Ishikawa (cell line): ENCODE data around the gene RAPGEF3.
A peak's percentile ranks its signal among the peaks of the same experiment; 100 is the strongest.

Experiments
- CEBPB ChIP-seq: IDR thresholded peaks from 2 replicates; pipeline ENCODE4 v1.6.1; 2012
- CREB1 ChIP-seq: IDR thresholded peaks from 2 replicates; pipeline ENCODE4 v1.6.1; 2012; ENCODE audit warnings: low read depth
- EGR1 ChIP-seq: IDR thresholded peaks from 2 replicates; pipeline ENCODE4 v1.6.1; 2012
- EP300 ChIP-seq: IDR thresholded peaks from 2 replicates; pipeline ENCODE4 v1.6.1; 2012; ENCODE audit warnings: borderline replicate concordance
- FOXM1 ChIP-seq: IDR thresholded peaks from 2 replicates; pipeline ENCODE4 v1.6.1; 2012; ENCODE audit warnings: low read depth, borderline replicate concordance
- NFIC ChIP-seq: IDR thresholded peaks from 2 replicates; pipeline ENCODE4 v1.6.1; 2012
- RAD21 ChIP-seq: IDR thresholded peaks from 2 replicates; pipeline ENCODE4 v1.6.1; 2012; ENCODE audit warnings: low read depth
- TAF1 ChIP-seq: IDR thresholded peaks from 2 replicates; pipeline ENCODE4 v1.6.1; 2012; ENCODE audit warnings: low read depth, mild to moderate bottlenecking
- TCF12 ChIP-seq: IDR thresholded peaks from 2 replicates; pipeline ENCODE4 v1.6.1; 2012; ENCODE audit warnings: low read depth
- TEAD4 ChIP-seq: IDR thresholded peaks from 2 replicates; pipeline ENCODE4 v1.6.1; 2012
- YY1 ChIP-seq: IDR thresholded peaks from 2 replicates; pipeline ENCODE4 v1.6.1; 2012; ENCODE audit warnings: low read depth
- ZBTB7A ChIP-seq: IDR thresholded peaks from 2 replicates; pipeline ENCODE4 v1.6.1; 2012; ENCODE audit warnings: low read depth
- TF ChIP-seq, protein P1 (sequence below): IDR thresholded peaks from 2 replicates; pipeline ENCODE4 v1.6.1; 2012
- TF ChIP-seq, protein P2 (sequence below): IDR thresholded peaks from 2 replicates; pipeline ENCODE4 v1.6.1; 2012
- TF ChIP-seq, protein P3 (sequence below): IDR thresholded peaks from 2 replicates; pipeline ENCODE4 v1.6.1; 2012; ENCODE audit warnings: low read depth, mild to moderate bottlenecking

The RAPGEF3 gene

DNA sequence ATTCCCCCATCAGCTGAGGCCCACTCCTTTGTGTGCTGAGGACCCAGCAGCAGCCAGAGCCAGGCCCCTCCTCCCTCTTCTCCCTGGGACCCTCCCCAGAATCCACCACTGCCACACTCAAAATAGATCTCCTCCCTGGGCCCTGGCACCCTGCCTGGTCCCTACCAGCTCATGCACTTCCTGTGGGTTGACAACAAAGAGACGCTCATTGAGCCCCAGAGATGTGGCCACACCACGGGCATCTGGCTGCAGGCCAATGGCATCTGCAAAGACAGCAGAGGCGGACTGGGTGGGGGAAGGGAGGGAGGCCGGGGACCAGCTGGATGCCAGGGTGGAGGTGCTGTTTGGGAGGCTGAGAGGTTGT, 17.4 kb downstream of the RAPGEF3 start:
- TF ChIP-seq ZBTB7A, result peak; percentile 91
- TF ChIP-seq TCF12, result peak; percentile 70
- TF ChIP-seq, protein P1, sequence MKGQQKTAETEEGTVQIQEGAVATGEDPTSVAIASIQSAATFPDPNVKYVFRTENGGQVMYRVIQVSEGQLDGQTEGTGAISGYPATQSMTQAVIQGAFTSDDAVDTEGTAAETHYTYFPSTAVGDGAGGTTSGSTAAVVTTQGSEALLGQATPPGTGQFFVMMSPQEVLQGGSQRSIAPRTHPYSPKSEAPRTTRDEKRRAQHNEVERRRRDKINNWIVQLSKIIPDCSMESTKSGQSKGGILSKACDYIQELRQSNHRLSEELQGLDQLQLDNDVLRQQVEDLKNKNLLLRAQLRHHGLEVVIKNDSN, result no peak
- TF ChIP-seq, protein P2, sequence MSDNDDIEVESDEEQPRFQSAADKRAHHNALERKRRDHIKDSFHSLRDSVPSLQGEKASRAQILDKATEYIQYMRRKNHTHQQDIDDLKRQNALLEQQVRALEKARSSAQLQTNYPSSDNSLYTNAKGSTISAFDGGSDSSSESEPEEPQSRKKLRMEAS, result 0 out of 2 replicates have a peak, but pooled peaks have one; percentile 32
- peak; percentile 97 for TF ChIP-seq NFIC
- TF ChIP-seq EP300, result peak; percentile 76; the same call in 1 of the 2 replicates
- TF ChIP-seq, protein P3, sequence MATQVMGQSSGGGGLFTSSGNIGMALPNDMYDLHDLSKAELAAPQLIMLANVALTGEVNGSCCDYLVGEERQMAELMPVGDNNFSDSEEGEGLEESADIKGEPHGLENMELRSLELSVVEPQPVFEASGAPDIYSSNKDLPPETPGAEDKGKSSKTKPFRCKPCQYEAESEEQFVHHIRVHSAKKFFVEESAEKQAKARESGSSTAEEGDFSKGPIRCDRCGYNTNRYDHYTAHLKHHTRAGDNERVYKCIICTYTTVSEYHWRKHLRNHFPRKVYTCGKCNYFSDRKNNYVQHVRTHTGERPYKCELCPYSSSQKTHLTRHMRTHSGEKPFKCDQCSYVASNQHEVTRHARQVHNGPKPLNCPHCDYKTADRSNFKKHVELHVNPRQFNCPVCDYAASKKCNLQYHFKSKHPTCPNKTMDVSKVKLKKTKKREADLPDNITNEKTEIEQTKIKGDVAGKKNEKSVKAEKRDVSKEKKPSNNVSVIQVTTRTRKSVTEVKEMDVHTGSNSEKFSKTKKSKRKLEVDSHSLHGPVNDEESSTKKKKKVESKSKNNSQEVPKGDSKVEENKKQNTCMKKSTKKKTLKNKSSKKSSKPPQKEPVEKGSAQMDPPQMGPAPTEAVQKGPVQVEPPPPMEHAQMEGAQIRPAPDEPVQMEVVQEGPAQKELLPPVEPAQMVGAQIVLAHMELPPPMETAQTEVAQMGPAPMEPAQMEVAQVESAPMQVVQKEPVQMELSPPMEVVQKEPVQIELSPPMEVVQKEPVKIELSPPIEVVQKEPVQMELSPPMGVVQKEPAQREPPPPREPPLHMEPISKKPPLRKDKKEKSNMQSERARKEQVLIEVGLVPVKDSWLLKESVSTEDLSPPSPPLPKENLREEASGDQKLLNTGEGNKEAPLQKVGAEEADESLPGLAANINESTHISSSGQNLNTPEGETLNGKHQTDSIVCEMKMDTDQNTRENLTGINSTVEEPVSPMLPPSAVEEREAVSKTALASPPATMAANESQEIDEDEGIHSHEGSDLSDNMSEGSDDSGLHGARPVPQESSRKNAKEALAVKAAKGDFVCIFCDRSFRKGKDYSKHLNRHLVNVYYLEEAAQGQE, result no peak
- TF ChIP-seq CREB1, result no peak
- 0 out of 2 replicates have a peak, but pooled peaks have one; percentile 53 for TF ChIP-seq YY1
- TF ChIP-seq TEAD4, result peak; percentile 70
- TF ChIP-seq EGR1, result no peak
- TF ChIP-seq RAD21, result no peak
- TF ChIP-seq FOXM1, result peak; percentile 50; the same call in 1 of the 2 replicates
- no peak for TF ChIP-seq TAF1
- no peak for TF ChIP-seq CEBPB

DNA sequence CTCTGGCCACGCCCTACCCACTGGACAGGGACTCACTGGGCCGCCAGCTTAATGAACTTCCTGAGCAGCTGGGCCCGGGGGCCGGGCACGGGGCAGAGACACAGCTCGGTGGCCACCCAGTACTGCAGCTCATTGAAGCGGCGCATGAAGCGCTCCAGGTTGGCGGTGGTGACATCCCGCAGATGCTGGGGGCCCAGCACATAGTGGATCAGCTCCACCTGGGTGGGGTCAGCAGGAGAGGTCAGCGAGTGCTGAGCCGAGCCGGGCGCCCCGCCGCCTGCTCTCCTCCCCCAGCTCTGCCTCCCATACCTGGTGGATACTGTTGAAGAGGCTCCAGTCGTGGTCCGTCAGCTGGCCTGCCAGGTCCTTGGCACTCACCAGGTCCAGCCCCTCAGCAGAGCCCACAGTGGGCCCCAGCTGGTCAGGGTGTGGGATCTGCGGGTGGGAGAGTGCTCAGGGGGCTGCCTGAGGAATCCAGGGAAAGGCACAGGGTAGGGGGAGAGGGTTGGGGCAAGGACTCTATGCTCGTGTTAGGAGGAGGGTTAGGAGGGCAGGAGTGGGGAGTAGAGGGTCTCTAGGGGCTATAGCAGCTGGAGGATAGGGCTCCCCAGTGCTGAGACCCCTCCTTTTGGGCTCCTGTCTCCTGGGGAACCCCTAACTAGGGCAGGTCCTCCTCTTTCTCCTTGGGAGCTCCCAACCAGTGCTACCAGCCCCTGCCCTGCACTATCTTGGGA, 17.9 kb downstream of the RAPGEF3 start:
- no peak for TF ChIP-seq NFIC
- TF ChIP-seq ZBTB7A, result no peak
- no peak for TF ChIP-seq CREB1
- TF ChIP-seq EP300, result no peak
- no peak for TF ChIP-seq CEBPB
- TF ChIP-seq, protein P1, result no peak
- TF ChIP-seq, protein P3, result no peak
- no peak for TF ChIP-seq TEAD4
- TF ChIP-seq TCF12, result no peak
- TF ChIP-seq EGR1, result no peak

DNA sequence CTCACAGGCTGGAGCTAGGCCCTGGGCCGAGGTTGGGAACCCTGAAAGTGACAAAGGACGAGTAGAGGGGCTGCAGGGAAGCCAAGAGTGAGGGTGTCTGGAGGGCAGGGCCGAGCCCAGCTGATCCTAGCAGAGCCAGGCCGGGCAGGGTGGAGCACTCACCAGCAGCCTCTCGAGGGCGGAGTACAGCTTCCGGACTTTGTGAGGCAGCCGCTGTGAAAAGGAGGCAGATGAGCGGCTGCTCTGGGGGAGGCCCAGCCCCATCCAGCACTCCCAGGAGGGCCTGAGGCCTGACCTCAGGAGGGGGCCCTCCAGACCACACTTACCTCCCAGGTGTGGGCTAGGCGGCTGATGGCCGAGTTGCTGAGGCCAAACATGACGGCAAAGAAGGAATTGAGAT, 18.7 kb downstream of the RAPGEF3 start:
- TF ChIP-seq, protein P3, result no peak

DNA sequence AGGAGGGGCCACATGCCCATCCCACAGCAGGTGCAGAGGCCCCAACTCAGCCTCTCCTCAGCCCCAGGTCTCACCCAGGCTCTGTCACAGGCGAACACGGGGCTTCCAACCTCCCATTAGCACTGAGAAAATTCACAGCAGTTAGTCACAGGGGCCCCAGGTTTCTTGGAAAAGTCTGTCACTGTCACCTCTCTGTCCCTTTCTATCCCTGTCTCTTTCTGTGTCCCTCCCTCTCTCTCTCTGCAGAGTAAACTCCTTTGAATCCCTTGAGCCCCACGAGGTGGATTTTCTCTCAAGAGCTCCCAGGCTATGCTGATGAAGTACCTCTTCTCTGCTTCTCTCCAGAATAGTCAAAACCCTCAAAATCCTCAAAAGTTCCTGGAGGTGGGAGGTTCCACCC, 19.4 kb downstream of the RAPGEF3 start:
- TF ChIP-seq CEBPB (no peak), TEAD4 (no peak), NFIC (no peak), TCF12 (no peak), CREB1 (no peak), ZBTB7A (no peak), EP300 (no peak), TAF1 (no peak), FOXM1 (no peak), YY1 (no peak), RAD21 (no peak), EGR1 (no peak)
- TF ChIP-seq, protein P2, result no peak
- TF ChIP-seq, protein P1, result no peak
- TF ChIP-seq, protein P3, result no peak
